GM23248 (cell line): ENCODE results near the gene MARF1.

ENCODE experiments used
- EZH2 ChIP-seq: fragments of 200-600 bp; sonication (generic); IDR thresholded peaks from 2 replicates; pipeline ENCODE4 v1.6.1; 2018; ENCODE audit warnings: antibody characterized with exemption, mild to moderate bottlenecking; ENCODE audit not compliant: insufficient read depth, poor library complexity, severe bottlenecking
- EZH2phosphoT487 ChIP-seq: fragments of 200-600 bp; sonication (generic); IDR thresholded peaks from 2 replicates; pipeline ENCODE4 v1.6.1; 2018; ENCODE audit warnings: antibody characterized with exemption, moderate library complexity, mild to moderate bottlenecking, low read depth; ENCODE audit not compliant: insufficient read depth

- TF ChIP-seq EZH2phosphoT487: no peak
- TF ChIP-seq EZH2: no peak
Observed at GRCh38 chr16:15620611-15621195, 22.3 kb downstream of the MARF1 start.
